Hepatocyte (in vitro differentiated cells): ENCODE measurements around the gene PRDM16.

Source experiments
- EZH2 ChIP-seq: fragments of 200-600 bp; sonication (generic); IDR thresholded peaks from 2 replicates; pipeline ENCODE4 v1.6.1; 2016; ENCODE audit warnings: antibody characterized with exemption, mild to moderate bottlenecking, borderline replicate concordance
- TF ChIP-seq, protein P1 (sequence below): fragments of 200-600 bp; sonication (generic); IDR thresholded peaks from 2 replicates; pipeline ENCODE4 v1.5.1; 2016; ENCODE audit warnings: antibody characterized with exemption, mild to moderate bottlenecking; ENCODE audit not compliant: poor library complexity

GRCh38 chr1:3186526-3186921, 117.5 kb downstream of the PRDM16 start:
- TF ChIP-seq, protein P1, sequence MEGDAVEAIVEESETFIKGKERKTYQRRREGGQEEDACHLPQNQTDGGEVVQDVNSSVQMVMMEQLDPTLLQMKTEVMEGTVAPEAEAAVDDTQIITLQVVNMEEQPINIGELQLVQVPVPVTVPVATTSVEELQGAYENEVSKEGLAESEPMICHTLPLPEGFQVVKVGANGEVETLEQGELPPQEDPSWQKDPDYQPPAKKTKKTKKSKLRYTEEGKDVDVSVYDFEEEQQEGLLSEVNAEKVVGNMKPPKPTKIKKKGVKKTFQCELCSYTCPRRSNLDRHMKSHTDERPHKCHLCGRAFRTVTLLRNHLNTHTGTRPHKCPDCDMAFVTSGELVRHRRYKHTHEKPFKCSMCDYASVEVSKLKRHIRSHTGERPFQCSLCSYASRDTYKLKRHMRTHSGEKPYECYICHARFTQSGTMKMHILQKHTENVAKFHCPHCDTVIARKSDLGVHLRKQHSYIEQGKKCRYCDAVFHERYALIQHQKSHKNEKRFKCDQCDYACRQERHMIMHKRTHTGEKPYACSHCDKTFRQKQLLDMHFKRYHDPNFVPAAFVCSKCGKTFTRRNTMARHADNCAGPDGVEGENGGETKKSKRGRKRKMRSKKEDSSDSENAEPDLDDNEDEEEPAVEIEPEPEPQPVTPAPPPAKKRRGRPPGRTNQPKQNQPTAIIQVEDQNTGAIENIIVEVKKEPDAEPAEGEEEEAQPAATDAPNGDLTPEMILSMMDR, result no peak
- no peak for TF ChIP-seq EZH2
